ENCODE measurements around the gene GPR108. TPM values are rescaled to one million over a fixed set of nuclear protein-coding genes. Genes with fewer than 3 reads are reported as not detected.

GPR108 gene
- total and polyA plus RNA-seq, 2 of the 13 experiments (the other 11 are each of a cell fraction or from before 2014, with no cell fraction given), result 36.4 to 63.0 TPM

DNA sequence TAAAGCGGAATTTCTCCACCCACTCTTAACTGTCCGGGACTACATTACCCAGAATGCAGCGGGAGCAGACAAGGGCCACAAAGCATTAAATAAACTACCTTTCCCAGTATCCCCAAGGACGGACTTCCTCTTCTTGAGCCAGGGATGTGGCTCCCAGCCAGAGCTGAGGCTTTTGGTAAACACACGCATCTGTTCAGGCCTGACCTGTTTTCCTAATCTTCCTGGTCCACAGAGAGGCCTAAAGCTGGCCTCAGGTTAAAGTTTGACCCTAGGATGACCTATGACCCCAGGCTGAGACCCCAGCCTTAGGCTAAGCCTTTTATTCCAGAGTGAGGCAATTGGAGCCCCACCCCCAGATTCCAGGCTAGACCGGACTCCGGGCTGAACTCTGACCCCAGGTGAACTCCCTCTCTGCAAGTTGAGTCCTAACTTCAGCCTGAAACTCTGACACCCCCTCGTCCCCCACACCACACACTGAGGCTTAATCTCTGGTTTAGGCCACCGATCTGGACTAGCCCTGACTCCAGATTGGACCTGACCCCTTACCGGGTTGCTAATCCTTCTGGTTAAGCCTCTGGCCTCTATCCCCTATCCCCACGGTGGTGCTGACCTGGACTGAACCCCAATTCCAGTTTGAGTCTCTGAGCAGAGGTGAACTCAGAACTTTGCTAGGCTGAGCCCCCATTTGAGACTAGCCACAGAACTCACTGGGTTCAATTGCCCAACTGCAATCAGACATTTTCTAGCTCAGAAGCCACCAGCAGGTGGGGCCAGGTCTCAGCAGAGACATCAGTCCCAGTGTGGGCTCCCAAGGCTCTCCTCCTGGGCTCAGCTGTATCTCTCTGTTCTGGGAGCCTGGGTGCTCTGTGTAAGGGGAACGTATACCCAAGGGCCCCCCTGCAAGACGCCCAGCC lies 750 bp upstream of the GPR108 start (continued):
- TF ChIP-seq, protein P1, sequence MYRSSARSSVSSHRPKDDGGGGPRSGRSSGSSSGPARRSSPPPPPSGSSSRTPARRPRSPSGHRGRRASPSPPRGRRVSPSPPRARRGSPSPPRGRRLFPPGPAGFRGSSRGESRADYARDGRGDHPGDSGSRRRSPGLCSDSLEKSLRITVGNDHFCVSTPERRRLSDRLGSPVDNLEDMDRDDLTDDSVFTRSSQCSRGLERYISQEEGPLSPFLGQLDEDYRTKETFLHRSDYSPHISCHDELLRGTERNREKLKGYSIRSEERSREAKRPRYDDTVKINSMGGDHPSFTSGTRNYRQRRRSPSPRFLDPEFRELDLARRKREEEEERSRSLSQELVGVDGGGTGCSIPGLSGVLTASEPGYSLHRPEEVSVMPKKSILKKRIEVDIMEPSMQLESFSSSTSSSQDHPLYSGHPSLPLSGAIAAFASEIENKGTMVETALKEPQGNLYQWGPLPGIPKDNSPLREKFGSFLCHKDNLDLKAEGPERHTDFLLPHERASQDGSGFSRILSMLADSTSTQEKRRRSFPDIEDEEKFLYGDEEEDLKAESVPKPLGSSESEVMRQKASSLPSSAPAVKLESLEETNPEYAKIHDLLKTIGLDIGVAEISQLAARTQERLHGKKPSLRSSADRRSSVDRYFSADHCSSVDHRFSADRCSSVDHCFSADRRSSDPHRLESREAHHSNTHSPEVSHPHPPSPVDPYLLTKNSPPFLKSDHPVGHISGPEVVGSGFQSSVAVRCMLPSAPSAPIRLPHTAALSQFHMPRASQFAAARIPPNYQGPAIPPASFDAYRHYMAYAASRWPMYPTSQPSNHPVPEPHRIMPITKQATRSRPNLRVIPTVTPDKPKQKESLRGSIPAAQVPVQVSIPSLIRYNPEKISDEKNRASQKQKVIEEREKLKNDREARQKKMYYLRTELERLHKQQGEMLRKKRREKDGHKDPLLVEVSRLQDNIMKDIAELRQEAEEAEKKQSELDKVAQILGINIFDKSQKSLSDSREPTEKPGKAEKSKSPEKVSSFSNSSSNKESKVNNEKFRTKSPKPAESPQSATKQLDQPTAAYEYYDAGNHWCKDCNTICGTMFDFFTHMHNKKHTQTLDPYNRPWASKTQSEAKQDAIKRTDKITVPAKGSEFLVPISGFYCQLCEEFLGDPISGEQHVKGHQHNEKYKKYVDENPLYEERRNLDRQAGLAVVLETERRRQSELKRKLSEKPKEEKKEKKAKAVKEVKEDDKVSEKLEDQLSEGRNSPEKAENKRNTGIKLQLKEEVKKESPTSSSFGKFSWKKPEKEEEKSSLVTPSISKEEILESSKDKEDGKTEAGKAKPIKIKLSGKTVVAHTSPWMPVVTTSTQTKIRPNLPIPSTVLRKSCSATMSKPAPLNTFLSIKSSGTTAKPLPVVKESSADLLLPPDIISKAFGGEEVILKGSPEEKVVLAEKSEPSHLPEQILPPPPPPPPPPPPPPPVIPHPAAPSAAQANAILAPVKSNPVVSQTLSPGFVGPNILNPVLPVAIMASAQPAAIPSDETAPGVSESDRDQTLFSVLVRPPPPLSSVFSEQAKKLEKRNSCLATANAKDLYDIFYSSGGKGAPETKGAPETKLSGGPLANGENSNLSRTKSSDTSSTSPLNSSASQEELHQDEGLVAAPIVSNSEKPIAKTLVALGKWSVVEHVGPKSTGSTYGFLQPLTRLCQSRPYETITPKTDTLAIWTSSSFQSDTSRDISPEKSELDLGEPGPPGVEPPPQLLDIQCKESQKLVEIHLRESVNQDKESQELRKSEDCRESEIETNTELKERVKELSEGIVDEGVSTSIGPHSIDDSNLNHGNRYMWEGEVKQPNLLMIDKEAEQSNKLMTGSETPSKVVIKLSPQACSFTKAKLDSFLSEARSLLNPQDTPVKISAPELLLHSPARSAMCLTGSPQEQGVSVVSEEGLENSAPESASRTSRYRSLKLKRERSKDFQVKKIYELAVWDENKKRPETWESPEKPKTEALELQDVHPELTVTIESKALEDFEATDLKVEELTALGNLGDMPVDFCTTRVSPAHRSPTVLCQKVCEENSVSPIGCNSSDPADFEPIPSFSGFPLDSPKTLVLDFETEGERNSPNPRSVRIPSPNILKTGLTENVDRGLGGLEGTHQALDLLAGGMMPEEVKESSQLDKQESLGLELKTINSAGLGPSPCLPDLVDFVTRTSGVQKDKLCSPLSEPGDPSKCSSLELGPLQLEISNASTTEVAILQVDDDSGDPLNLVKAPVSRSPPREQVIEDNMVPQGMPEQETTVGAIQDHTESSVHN (CRISPR knock-in tag; IDR thresholded peaks at IDR 0.05), result no peak
- TF ChIP-seq WIZ (CRISPR knock-in tag; IDR thresholded peaks at IDR 0.05), result no peak; the same call in 1 of the 2 replicates
- TF ChIP-seq ZNF790 (CRISPR knock-in tag; IDR thresholded peaks at IDR 0.05; ENCODE audit: borderline replicate concordance), result no peak
- peak; percentile 22 for TF ChIP-seq TBX2 (CRISPR knock-in tag; IDR thresholded peaks at IDR 0.05; ENCODE audit: borderline replicate concordance)
- no peak for TF ChIP-seq TFDP1 (CRISPR knock-in tag; IDR thresholded peaks at IDR 0.05; ENCODE audit: borderline replicate concordance)
- TF ChIP-seq, protein P2, sequence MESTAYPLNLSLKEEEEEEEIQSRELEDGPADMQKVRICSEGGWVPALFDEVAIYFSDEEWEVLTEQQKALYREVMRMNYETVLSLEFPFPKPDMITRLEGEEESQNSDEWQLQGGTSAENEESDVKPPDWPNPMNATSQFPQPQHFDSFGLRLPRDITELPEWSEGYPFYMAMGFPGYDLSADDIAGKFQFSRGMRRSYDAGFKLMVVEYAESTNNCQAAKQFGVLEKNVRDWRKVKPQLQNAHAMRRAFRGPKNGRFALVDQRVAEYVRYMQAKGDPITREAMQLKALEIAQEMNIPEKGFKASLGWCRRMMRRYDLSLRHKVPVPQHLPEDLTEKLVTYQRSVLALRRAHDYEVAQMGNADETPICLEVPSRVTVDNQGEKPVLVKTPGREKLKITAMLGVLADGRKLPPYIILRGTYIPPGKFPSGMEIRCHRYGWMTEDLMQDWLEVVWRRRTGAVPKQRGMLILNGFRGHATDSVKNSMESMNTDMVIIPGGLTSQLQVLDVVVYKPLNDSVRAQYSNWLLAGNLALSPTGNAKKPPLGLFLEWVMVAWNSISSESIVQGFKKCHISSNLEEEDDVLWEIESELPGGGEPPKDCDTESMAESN (CRISPR knock-in tag; conservative IDR thresholded peaks at IDR 0.05), result 0 out of 2 replicates have a peak, but pooled peaks have one; percentile 30
- 0 out of 2 replicates have a peak, but pooled peaks have one; percentile 17 for TF ChIP-seq ZNF333 (CRISPR knock-in tag; IDR thresholded peaks at IDR 0.05; ENCODE audit: borderline replicate concordance)
- TF ChIP-seq ZNF3 (CRISPR knock-in tag; IDR thresholded peaks at IDR 0.05), result no peak
- no peak for TF ChIP-seq ZFYVE20 (CRISPR knock-in tag; IDR thresholded peaks at IDR 0.05; ENCODE audit: borderline replicate concordance, low read depth)
- TF ChIP-seq XRCC5 (optimal IDR thresholded peaks at IDR 0.05; ENCODE audit: low read length), result peak; percentile 75
- no peak for TF ChIP-seq HMG20A (CRISPR knock-in tag; IDR thresholded peaks at IDR 0.05; ENCODE audit: borderline replicate concordance)
- TF ChIP-seq, protein P3, sequence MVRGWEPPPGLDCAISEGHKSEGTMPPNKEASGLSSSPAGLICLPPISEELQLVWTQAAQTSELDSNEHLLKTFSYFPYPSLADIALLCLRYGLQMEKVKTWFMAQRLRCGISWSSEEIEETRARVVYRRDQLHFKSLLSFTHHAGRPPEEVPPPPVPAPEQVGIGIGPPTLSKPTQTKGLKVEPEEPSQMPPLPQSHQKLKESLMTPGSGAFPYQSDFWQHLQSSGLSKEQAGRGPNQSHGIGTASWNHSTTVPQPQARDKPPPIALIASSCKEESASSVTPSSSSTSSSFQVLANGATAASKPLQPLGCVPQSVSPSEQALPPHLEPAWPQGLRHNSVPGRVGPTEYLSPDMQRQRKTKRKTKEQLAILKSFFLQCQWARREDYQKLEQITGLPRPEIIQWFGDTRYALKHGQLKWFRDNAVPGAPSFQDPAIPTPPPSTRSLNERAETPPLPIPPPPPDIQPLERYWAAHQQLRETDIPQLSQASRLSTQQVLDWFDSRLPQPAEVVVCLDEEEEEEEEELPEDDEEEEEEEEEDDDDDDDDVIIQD (CRISPR knock-in tag; IDR thresholded peaks at IDR 0.05; ENCODE audit: low read depth), result 0 out of 2 replicates have a peak, but pooled peaks have one; percentile 12
- no peak for TF ChIP-seq ZC3H4 (CRISPR knock-in tag; IDR thresholded peaks at IDR 0.05; ENCODE audit: borderline replicate concordance)
- no peak for TF ChIP-seq MZF1 (CRISPR knock-in tag; IDR thresholded peaks at IDR 0.05; ENCODE audit: borderline replicate concordance)
- TF ChIP-seq ZKSCAN5 (CRISPR knock-in tag; IDR thresholded peaks at IDR 0.05), result no peak
